Brain microvascular endothelial cell (primary cell): ENCODE measurements around the gene IL6R.
A peak's percentile ranks its signal among the peaks of the same experiment; 100 is the strongest.
"Not testable (repeated sequence)": the region's sequence is repeated elsewhere in the genome, so short reads cannot be mapped to it uniquely, and the experiment has no call there.

Source experiments
- DNase-seq: peaks from one replicate; pipeline ENCODE4 v3.0.0-alpha.2; 2020
- H3K27ac ChIP-seq: fragments of 250-450 bp; sonication (Bioruptor Pico); 2 replicates; pipeline ENCODE4 v1.5.1; 2020; ENCODE audit warnings: mild to moderate bottlenecking, moderate library complexity
- H3K27me3 ChIP-seq: fragments of 250-450 bp; sonication (Bioruptor Pico); replicated peaks from 2 replicates; pipeline ENCODE4 v1.5.1; 2020; ENCODE audit warnings: mild to moderate bottlenecking
- H3K36me3 ChIP-seq: fragments of 250-450 bp; sonication (Bioruptor Pico); replicated peaks from 2 replicates; pipeline ENCODE4 v1.5.1; 2020; ENCODE audit warnings: mild to moderate bottlenecking
- H3K4me3 ChIP-seq: 2 replicates; pipeline ENCODE4 v1.5.1; 2011; ENCODE audit warnings: low read depth, mild to moderate bottlenecking, control low read depth, low read length, moderate library complexity
- in situ Hi-C: cut with HindIII; loops from 2 replicates; pipeline ENCODE4 v1.10.0; 2017; ENCODE audit warnings: low sequenced_read_pairs, low pct_ligation_motif_present
- TF ChIP-seq, protein P1 (sequence below): IDR thresholded peaks from 2 replicates; pipeline ENCODE4 v1.5.1; 2011; ENCODE audit warnings: low read depth, mild to moderate bottlenecking, moderate library complexity, low read length, control low read depth, inconsistent platforms; ENCODE audit errors: missing control alignments

Gene IL6R

DNA sequence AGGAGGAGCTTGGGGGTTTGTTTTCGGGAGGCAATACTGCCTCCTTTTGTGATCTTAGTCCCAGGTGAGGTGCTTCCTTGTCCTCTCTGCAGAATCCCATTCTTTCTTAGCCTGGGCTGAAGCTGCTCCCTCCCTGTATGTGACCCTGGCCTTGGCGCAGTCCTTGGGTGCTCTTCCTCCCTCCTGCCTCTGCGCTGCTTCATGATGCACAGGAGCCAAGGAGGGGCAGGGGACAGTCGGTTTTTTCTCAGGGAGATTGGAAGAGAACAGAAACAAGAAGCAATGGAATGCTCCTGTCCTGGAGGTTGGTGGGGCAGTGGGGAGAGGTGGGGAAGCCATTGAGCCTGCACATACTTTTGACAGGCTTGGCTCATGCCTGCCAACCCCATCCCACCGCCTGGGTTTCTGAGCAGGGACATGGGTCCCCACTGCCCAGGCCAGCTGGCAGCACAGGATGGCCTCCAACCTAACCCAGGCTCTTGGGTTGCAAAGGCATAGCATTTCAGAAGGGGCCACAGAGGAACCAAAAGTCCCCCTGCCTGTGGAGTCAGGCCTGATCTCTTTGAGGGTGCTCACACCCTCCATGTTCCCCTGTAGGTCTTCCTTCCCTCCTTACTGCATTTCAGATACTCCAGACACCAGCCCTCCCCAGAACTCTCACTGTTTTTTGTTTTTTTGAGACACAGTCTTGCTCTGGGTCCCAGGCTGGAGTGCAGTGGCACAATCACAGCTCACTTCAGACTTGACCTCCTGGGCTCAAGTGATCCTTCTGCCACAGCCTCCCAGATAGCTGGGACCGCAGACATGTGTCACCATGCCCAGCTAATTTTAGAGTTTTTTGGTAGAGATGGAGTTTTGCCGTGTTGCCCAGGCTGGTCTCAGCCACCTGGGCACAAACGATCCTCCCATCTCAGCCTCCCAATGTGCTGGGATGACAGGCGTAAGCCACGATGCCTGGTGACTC lies 16.1 kb downstream of the IL6R start:
- peak overlapping the region; percentile 18 for H3K27ac ChIP-seq
- no peak for DNase-seq
- H3K27me3 ChIP-seq = no peaks in the 10 kb centered on the region
- TF ChIP-seq, protein P1, sequence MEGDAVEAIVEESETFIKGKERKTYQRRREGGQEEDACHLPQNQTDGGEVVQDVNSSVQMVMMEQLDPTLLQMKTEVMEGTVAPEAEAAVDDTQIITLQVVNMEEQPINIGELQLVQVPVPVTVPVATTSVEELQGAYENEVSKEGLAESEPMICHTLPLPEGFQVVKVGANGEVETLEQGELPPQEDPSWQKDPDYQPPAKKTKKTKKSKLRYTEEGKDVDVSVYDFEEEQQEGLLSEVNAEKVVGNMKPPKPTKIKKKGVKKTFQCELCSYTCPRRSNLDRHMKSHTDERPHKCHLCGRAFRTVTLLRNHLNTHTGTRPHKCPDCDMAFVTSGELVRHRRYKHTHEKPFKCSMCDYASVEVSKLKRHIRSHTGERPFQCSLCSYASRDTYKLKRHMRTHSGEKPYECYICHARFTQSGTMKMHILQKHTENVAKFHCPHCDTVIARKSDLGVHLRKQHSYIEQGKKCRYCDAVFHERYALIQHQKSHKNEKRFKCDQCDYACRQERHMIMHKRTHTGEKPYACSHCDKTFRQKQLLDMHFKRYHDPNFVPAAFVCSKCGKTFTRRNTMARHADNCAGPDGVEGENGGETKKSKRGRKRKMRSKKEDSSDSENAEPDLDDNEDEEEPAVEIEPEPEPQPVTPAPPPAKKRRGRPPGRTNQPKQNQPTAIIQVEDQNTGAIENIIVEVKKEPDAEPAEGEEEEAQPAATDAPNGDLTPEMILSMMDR = no peak
- no peak overlapping the region for H3K4me3 ChIP-seq
- H3K36me3 ChIP-seq = no peaks in the 10 kb centered on the region
- in situ Hi-C loops = no loop called here

- H3K27ac ChIP-seq = peak overlapping the region; percentile 18
Measured at GRCh38 chr1:154422049-154422448, 16.9 kb downstream of the IL6R start.

DNA sequence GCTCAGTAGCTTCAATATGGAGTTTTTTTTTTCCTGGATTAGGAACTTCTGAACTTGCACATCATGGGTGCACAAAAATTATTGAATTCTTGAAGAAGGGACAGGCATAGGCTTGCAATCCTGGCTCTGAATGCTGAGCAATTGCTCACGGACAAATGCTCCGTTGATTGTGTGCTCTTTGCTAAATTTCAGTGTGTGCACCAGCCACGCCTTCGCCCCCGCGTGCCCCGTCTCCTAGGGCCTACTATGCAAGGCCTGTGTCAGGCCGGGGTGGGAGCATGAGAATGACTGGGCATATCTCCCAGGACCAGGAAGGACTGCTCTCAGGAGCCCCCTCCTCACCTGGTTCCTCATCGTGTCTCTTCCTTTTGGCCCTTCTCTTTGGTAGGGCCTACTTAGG lies 17.4 kb downstream of the IL6R start:
- Histone ChIP-seq H3K36me3 (no peaks in the 10 kb centered on the region), H3K4me3 (no peak overlapping the region), H3K27ac (no peak overlapping the region), H3K27me3 (no peaks in the 10 kb centered on the region)
- TF ChIP-seq, protein P1 = no peak
- in situ Hi-C loops = no loop called here
- no peak for DNase-seq

More at GRCh38 chr1:154422049-154422448, 16.9 kb downstream of the IL6R start:
- H3K27me3 ChIP-seq, DNase-seq, in situ Hi-C loops, H3K36me3 ChIP-seq, H3K4me3 ChIP-seq: not testable (repeated sequence)

DNA sequence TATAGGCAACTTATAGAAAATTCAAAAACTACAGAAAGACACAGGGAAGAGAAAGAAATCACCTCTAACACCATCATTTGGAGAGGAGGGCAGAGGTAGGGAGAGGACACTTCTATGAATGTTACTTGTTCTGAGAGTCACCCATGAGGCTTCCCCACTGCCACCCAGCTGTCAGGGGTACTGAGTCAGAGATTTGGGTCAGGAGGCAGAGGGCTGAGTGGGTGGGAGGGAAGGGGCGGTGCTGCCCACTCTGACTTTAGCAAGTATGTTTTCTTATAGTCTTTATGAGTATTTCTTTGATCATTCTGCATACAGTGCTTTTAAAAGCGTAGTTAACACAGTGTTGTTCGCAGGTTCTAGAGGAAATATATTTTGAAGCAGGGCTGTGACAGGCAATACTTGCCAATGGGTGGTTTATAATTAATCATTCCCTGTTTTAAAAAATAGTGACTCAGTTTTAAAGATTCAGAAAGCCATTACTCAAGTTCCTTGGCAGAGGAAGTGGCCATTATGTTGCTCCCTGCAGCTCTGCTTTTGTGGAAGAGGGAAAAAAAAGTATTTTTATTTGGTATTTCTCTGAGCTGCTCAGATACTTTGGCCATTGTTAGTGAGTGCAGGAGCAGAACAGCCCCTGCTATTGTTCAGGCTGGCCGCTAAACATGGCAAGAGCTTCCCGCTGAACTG lies 18.3 kb downstream of the IL6R start:
- H3K27ac ChIP-seq = no peak overlapping the region
- in situ Hi-C loops = no loop called here
- no peaks in the 10 kb centered on the region for H3K36me3 ChIP-seq
- DNase-seq = no peak
- TF ChIP-seq, protein P1 = no peak
- no peaks in the 10 kb centered on the region for H3K27me3 ChIP-seq
- no peak overlapping the region for H3K4me3 ChIP-seq

- DNase-seq = no peak
- H3K4me3 ChIP-seq = no peak overlapping the region
- TF ChIP-seq, protein P1 = no peak
- no peaks in the 10 kb centered on the region for H3K36me3 ChIP-seq
- H3K27ac ChIP-seq = no peak overlapping the region
- no peaks in the 10 kb centered on the region for H3K27me3 ChIP-seq
- in situ Hi-C loops = no loop called here
Measured at GRCh38 chr1:154423988-154424326, 18.8 kb downstream of the IL6R start.

GRCh38 chr1:154425172-154425571 lies 20.0 kb downstream of the IL6R start:
- Histone ChIP-seq H3K27ac (no peak overlapping the region), H3K27me3 (no peaks in the 10 kb centered on the region), H3K4me3 (no peak overlapping the region), H3K36me3 (no peaks in the 10 kb centered on the region)
- in situ Hi-C loops = no loop called here
- DNase-seq = no peak
- TF ChIP-seq, protein P1 = no peak
